ENCODE data around the gene CAMLG. TPM values are rescaled to one million over a fixed set of nuclear protein-coding genes. Genes with fewer than 3 reads are reported as not detected.
A peak's percentile ranks its signal among the peaks of the same experiment; 100 is the strongest.
"Not testable (repeated sequence)": the region's sequence is repeated elsewhere in the genome, so short reads cannot be mapped to it uniquely, and the experiment has no call there.

Gene CAMLG
- total and polyA plus RNA-seq, 11 donors = 11.6 to 21.5 (median 17.6) TPM

GRCh38 chr5:134742134-134742533, 3.8 kb downstream of the CAMLG start:
- Histone ChIP-seq H3K9me3 (no peaks in the 10 kb centered on the region), H3K4me1 (peaks cover 0 to 29% (median 12%) of the 10 kb centered on the region in 12 donors), H3K4me3 (no peak overlapping the region), H3K27me3 (no peaks in the 10 kb centered on the region), H3K27ac (no peak overlapping the region), H3K36me3 (peaks cover 0 to 46% (median 26%) of the 10 kb centered on the region in 9 donors)
- TF ChIP-seq CTCF (IDR thresholded peaks at IDR 0.05) = no peak
- intact Hi-C loops (cut with DNase I) = no loop called here
- ATAC-seq (no peak), DNase-seq (no peak)
- 95 to 99% (median 95%) methylated on average over 2 of the region's 2 CpGs for WGBS, 4 donors

- intact Hi-C loops (cut with DNase I) = no loop called here
- Histone ChIP-seq H3K4me3 (no peak overlapping the region), H3K4me1 (no peaks in the 10 kb centered on the region), H3K9me3 (no peaks in the 10 kb centered on the region), H3K27ac (no peak overlapping the region), H3K36me3 (peaks cover 0 to 55% (median 19%) of the 10 kb centered on the region in 9 donors), H3K27me3 (no peaks in the 10 kb centered on the region)
- ATAC-seq = no peak
- no peak for TF ChIP-seq CTCF (IDR thresholded peaks at IDR 0.05)
- no peak for TF ChIP-seq POLR2A (IDR thresholded peaks at IDR 0.05)
- WGBS, 4 donors = 93 to 98% (median 96%) methylated on average over 3 of the region's 3 CpGs
- DNase-seq = no peak
Measured at GRCh38 chr5:134749415-134749814, 11.1 kb downstream of the CAMLG start.

- Histone ChIP-seq H3K4me3 (peak overlapping the region; percentile 62 to 98 (median 80)), H3K9me3 (no peaks in the 10 kb centered on the region), H3K36me3 (peaks cover 0 to 3% (median 0%) of the 10 kb centered on the region in 9 donors), H3K27ac (peak overlapping the region in 8 of 12 donors; percentile 51 to 86 (median 66)), H3K4me1 (peaks cover 0 to 27% (median 19%) of the 10 kb centered on the region in 12 donors), H3K27me3 (no peaks in the 10 kb centered on the region)
- intact Hi-C loops (cut with DNase I) = loop anchor here in 2 of 10 donors (2.0 to 10.0 kb wide), 2 partner anchors 19 to 87 kb away; partner anchors contain the start of genes C5orf24 (in 1 of the 2) and CAMLG (in 1 of the 2)
- DNase-seq (no peak), ATAC-seq (peak in 1 of 4 donors; percentile 4)
- WGBS, 4 donors = 23 to 26% (median 23%) methylated on average over 9 of the region's 9 CpGs
- TF ChIP-seq POLR2A (IDR thresholded peaks at IDR 0.05) (no peak), CTCF (IDR thresholded peaks at IDR 0.05) (no peak)
Measured at GRCh38 chr5:134758176-134758503, 19.8 kb downstream of the CAMLG start.

GRCh38 chr5:134758504-134759341, 20.4 kb downstream of the CAMLG start, which contains the start of gene DDX46:
TSS of gene DDX46 (plus strand) at chr5:134758779. CDS start at chr5:134758939, 160 bp downstream.
- ATAC-seq (peak; percentile 95 to 99 (median 99)), DNase-seq (peak; percentile 91 to 96 (median 94))
- H3K27me3 ChIP-seq = no peaks in the 10 kb centered on the region
- TF ChIP-seq POLR2A (IDR thresholded peaks at IDR 0.05) = peak in 1 of 2 donors; percentile 74
- TF ChIP-seq CTCF (IDR thresholded peaks at IDR 0.05) = peak; percentile 55 to 95 (median 78)
- peaks cover 0 to 28% (median 19%) of the 10 kb centered on the region in 12 donors for H3K4me1 ChIP-seq
- intact Hi-C loops (cut with DNase I) = loop anchor here in 2 of 10 donors (2.0 to 10.0 kb wide), 2 partner anchors 20 to 86 kb away; partner anchors contain the start of genes C5orf24 (in 1 of the 2) and CAMLG (in 1 of the 2)
- 0 to 1% (median 0%) methylated on average over 31 to 73 of the region's 73 CpGs for WGBS, 4 donors
- H3K36me3 ChIP-seq = peaks cover 0 to 7% (median under 1%) of the 10 kb centered on the region in 9 donors
- H3K9me3 ChIP-seq = no peaks in the 10 kb centered on the region
- peak within 1 kb of the TSS in 11 of 12 donors; percentile 51 to 86 (median 67) for H3K27ac ChIP-seq
- H3K4me3 ChIP-seq = peak within 1 kb of the TSS; percentile 62 to 98 (median 80)

- H3K4me1 ChIP-seq; intact Hi-C loops (cut with DNase I); H3K27me3 ChIP-seq; H3K4me3 ChIP-seq; DNase-seq; H3K27ac ChIP-seq; ATAC-seq; H3K9me3 ChIP-seq: not testable (repeated sequence)
- peaks cover 3 to 95% (median 90%) of the 10 kb centered on the region in 9 donors for H3K36me3 ChIP-seq
- 94 to 96% (median 95%) methylated on average over 21 of the region's 21 CpGs for WGBS, 4 donors
Measured at GRCh38 chr5:134767528-134768291, 29.4 kb downstream of the CAMLG start.
